Thyroid gland (tissue), 4 donors: ENCODE data around the gene BANF2. TPM values are rescaled to one million over a fixed set of nuclear protein-coding genes. Genes with fewer than 3 reads are reported as not detected.

Source experiments
- DNase-seq, 2 donors: peaks; one replicate each; pipeline ENCODE4 v3.0.0-alpha.2; 2019
- H3K27ac ChIP-seq, 3 donors: fragments of 200-600 bp; sonication (generic); 1 replicate in 2 of 3; 2 replicates in 1 of 3; pipeline ENCODE4 v1.5.1; 2016 to 2019; ENCODE audit warnings: mild to moderate bottlenecking in 1 of 3, moderate library complexity in 1 of 3
- H3K27me3 ChIP-seq: fragments of 200-600 bp; sonication (generic); one replicate; pipeline ENCODE4 v1.5.1; 2019
- H3K36me3 ChIP-seq, 2 donors: fragments of 200-600 bp; sonication (generic); one replicate each; pipeline ENCODE4 v1.5.1; 2016 to 2019
- H3K4me1 ChIP-seq, 2 donors: fragments of 200-600 bp; sonication (generic); one replicate each; pipeline ENCODE4 v1.5.1; 2017 to 2019
- H3K4me3 ChIP-seq, 3 donors: fragments of 200-600 bp; sonication (generic); replicated peaks in 1 of 3; 1 replicate in 2 of 3; 2 replicates in 1 of 3; pipeline ENCODE4 v1.5.1; 2016; ENCODE audit warnings: mild to moderate bottlenecking in 1 of 3
- H3K9me3 ChIP-seq: fragments of 200-600 bp; sonication (generic); one replicate; pipeline ENCODE4 v1.5.1; 2017
- CTCF ChIP-seq, 6 experiments: fragments of 200-600 bp in 3 of 6; fragments of 450-650 bp in 3 of 6; sonication (generic) in 3 of 6; IDR thresholded peaks; one replicate each; pipeline ENCODE4 v1.5.1; 2016 to 2019; ENCODE audit warnings: antibody characterized with exemption in 6 of 6, mild to moderate bottlenecking in 2 of 6, inconsistent platforms in 1 of 6, moderate library complexity in 1 of 6
- POLR2A ChIP-seq, 2 donors: fragments of 450-650 bp; IDR thresholded peaks; one replicate each; pipeline ENCODE4 v1.6.1; 2017; ENCODE audit warnings: antibody characterized with exemption in 2 of 2, mild to moderate bottlenecking in 2 of 2, moderate library complexity in 1 of 2
- WGBS, 2 donors: methylation state at CpG; one replicate each; pipeline ENCODE4 v1.1.5; 2017; 5-methylcytosine and 5-hydroxymethylcytosine counted together
- intact Hi-C: fragments of 100-400 bp; cut with DNase I; formaldehyde crosslinking; loops from one replicate; pipeline ENCODE4 v1.15.1; 2023
- total RNA-seq, 4 donors: library from RNA; depleted of rRNA; stranded (reverse); fragments of >200 nt; gene quantifications; one replicate each; pipeline ENCODE4 v1.2.3, GENCODE V29; 2016

BANF2 gene
- total RNA-seq, 4 donors from 2014 or later, result 15.2 TPM; not detected in 3

DNA sequence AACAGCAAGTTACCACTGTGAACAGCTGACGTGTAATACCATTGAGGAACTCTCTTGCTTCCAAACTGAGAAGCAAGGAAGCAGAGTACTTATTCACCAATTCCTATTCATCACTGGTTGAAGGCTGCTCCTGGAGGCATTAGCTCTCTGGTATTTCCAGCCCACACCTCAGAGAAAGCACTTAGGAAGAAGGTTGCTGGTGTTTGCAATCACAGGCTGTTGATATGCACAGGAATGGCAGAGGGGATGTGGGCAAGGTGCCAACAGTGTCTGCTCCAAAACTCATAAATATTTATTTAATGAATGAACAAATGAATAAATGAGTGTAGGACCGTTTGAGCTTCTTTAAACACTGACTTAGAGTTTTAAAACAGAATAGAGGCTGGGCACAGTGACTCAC lies 10.8 kb upstream of the BANF2 start:
- Histone ChIP-seq H3K9me3 (no peaks in the 10 kb centered on the region), H3K27ac (no peak overlapping the region), H3K27me3 (no peaks in the 10 kb centered on the region), H3K4me1 (peaks cover 9 to 22% of the 10 kb centered on the region in 2 donors), H3K4me3 (no peak overlapping the region), H3K36me3 (no peaks in the 10 kb centered on the region)
- TF ChIP-seq POLR2A (IDR thresholded peaks at IDR 0.05), result no peak
- TF ChIP-seq CTCF (IDR thresholded peaks at IDR 0.05), result no peak
- 38 to 48% methylated on average over 2 of the region's 2 CpGs for WGBS, 2 donors
- intact Hi-C loops, result loop anchor here (10.0 kb wide), 1 partner anchor 206 kb away; no protein-coding TSS in a partner anchor
- DNase-seq, result no peak

GRCh38 chr20:17690144-17690543 lies 9.6 kb upstream of the BANF2 start:
- Histone ChIP-seq H3K27ac (no peak overlapping the region), H3K36me3 (no peaks in the 10 kb centered on the region), H3K4me1 (peaks cover 9 to 22% of the 10 kb centered on the region in 2 donors), H3K9me3 (no peaks in the 10 kb centered on the region), H3K27me3 (no peaks in the 10 kb centered on the region), H3K4me3 (no peak overlapping the region)
- TF ChIP-seq CTCF (IDR thresholded peaks at IDR 0.05) (no peak), POLR2A (IDR thresholded peaks at IDR 0.05) (no peak)
- no peak for DNase-seq
- 86 to 92% methylated on average over 2 of the region's 2 CpGs for WGBS, 2 donors
- intact Hi-C loops, result no loop called here

- H3K9me3 ChIP-seq, result no peaks in the 10 kb centered on the region
- no peak for DNase-seq
- H3K27ac ChIP-seq, result peak overlapping the region in 1 of 3 donors; percentile 24
- no peaks in the 10 kb centered on the region for H3K27me3 ChIP-seq
- H3K4me3 ChIP-seq, result no peak overlapping the region
- intact Hi-C loops, result no loop called here
- 48 to 58% methylated on average over 2 of the region's 2 CpGs for WGBS, 2 donors
- H3K36me3 ChIP-seq, result no peaks in the 10 kb centered on the region
- no peak for TF ChIP-seq POLR2A (IDR thresholded peaks at IDR 0.05)
- TF ChIP-seq CTCF (IDR thresholded peaks at IDR 0.05), result no peak
- H3K4me1 ChIP-seq, result peaks cover 9 to 25% of the 10 kb centered on the region in 2 donors
Observed at GRCh38 chr20:17691758-17692157, 8.0 kb upstream of the BANF2 start.

- intact Hi-C loops, result no loop called here
- TF ChIP-seq POLR2A (IDR thresholded peaks at IDR 0.05) (no peak), CTCF (IDR thresholded peaks at IDR 0.05) (no peak)
- Histone ChIP-seq H3K36me3 (no peaks in the 10 kb centered on the region), H3K27me3 (no peaks in the 10 kb centered on the region), H3K9me3 (no peaks in the 10 kb centered on the region), H3K27ac (peak overlapping the region in 2 of 3 donors; percentile 41 to 76), H3K4me1 (peaks cover 22 to 43% of the 10 kb centered on the region in 2 donors), H3K4me3 (no peak overlapping the region)
- 58 to 67% methylated on average over 18 of the region's 18 CpGs for WGBS, 2 donors
- peak; percentile 27 to 35 for DNase-seq
Observed at GRCh38 chr20:17693444-17694001, 6.2 kb upstream of the BANF2 start.

DNA sequence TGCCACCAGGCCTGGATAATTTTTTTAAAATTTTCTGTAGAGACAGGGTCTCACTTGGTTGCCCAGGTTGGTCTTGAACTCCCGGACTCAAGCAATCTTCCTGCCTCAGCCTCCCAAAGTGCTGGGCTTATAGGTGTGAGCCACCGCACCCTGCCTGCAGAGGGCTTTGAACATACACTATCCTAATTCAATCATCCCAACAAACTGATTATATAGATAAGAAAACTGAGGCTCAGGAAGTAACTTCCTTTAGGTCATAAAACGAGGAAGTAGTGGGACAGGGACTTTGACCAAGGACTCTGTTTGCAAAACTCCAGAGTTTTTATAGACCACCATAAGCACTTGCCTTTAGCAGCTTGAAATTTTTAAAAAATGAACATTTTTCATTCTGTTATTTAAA lies 5.0 kb upstream of the BANF2 start:
- H3K36me3 ChIP-seq, result no peaks in the 10 kb centered on the region
- no peak for DNase-seq
- 81 to 86% methylated on average over 3 of the region's 3 CpGs for WGBS, 2 donors
- peak overlapping the region in 1 of 3 donors; percentile 76 for H3K27ac ChIP-seq
- H3K9me3 ChIP-seq, result no peaks in the 10 kb centered on the region
- peaks cover 22 to 43% of the 10 kb centered on the region in 2 donors for H3K4me1 ChIP-seq
- H3K27me3 ChIP-seq, result no peaks in the 10 kb centered on the region
- no peak overlapping the region for H3K4me3 ChIP-seq
- intact Hi-C loops, result no loop called here
- TF ChIP-seq POLR2A (IDR thresholded peaks at IDR 0.05) (no peak), CTCF (IDR thresholded peaks at IDR 0.05) (no peak)
